Smooth muscle cell (in vitro differentiated cells): ENCODE data around the gene RBFOX1. TPM values are rescaled to one million over a fixed set of nuclear protein-coding genes. Genes with fewer than 3 reads are reported as not detected.
"Not testable (repeated sequence)": the region's sequence is repeated elsewhere in the genome, so short reads cannot be mapped to it uniquely, and the experiment has no call there.

ENCODE experiments used
- DNase-seq: peaks from one replicate; lab custom pipeline; 2025; ENCODE audit not compliant: unreplicated experiment; lab: John Stamatoyannopoulos, UW
- H2AFZ ChIP-seq: fragments of 200-600 bp; sonication (generic); 2 replicates; pipeline ENCODE4 v1.6.0; 2016; ENCODE audit warnings: antibody characterized with exemption, low read depth, mild to moderate bottlenecking
- H3F3A ChIP-seq: fragments of 200-600 bp; sonication (generic); 2 replicates; pipeline ENCODE4 v1.6.0; 2017; ENCODE audit warnings: antibody characterized with exemption, low read depth
- H3K27ac ChIP-seq: fragments of 200-600 bp; sonication (generic); 2 replicates; pipeline ENCODE4 v1.5.1; 2016; ENCODE audit warnings: low read depth, mild to moderate bottlenecking
- H3K27me3 ChIP-seq: fragments of 200-600 bp; sonication (generic); 2 replicates; pipeline ENCODE4 v1.6.1; 2016; ENCODE audit warnings: low read depth, mild to moderate bottlenecking
- H3K36me3 ChIP-seq: fragments of 200-600 bp; sonication (generic); 2 replicates; pipeline ENCODE4 v1.5.1; 2016; ENCODE audit warnings: low read depth
- H3K4me1 ChIP-seq: fragments of 200-600 bp; sonication (generic); 2 replicates; pipeline ENCODE4 v1.5.1; 2016; ENCODE audit warnings: low read depth
- H3K4me2 ChIP-seq: fragments of 200-600 bp; sonication (generic); 2 replicates; pipeline ENCODE4 v1.6.0; 2016; ENCODE audit warnings: mild to moderate bottlenecking
- H3K4me3 ChIP-seq: fragments of 200-600 bp; sonication (generic); 2 replicates; pipeline ENCODE4 v1.5.1; 2016; ENCODE audit warnings: mild to moderate bottlenecking
- H3K79me2 ChIP-seq: fragments of 200-600 bp; sonication (generic); 2 replicates; pipeline ENCODE4 v1.6.0; 2016; ENCODE audit warnings: low read depth, mild to moderate bottlenecking
- H3K9ac ChIP-seq: fragments of 200-600 bp; sonication (generic); 2 replicates; pipeline ENCODE4 v1.6.0; 2016; ENCODE audit warnings: low read depth
- H3K9me3 ChIP-seq: fragments of 200-600 bp; sonication (generic); replicated peaks from 2 replicates; pipeline ENCODE4 v1.5.1; 2016; ENCODE audit warnings: low read depth
- H4K20me1 ChIP-seq: fragments of 200-600 bp; sonication (generic); 2 replicates; pipeline ENCODE4 v1.6.0; 2016; ENCODE audit warnings: low read depth
- CTCF ChIP-seq: fragments of 200-600 bp; sonication (generic); IDR thresholded peaks from 2 replicates; pipeline ENCODE4 v1.5.1; 2017; ENCODE audit warnings: borderline replicate concordance, mild to moderate bottlenecking, antibody characterized with exemption; ENCODE audit not compliant: insufficient read depth, poor library complexity, severe bottlenecking
- WGBS: methylation state at CpG from one replicate; pipeline ENCODE4 v1.1.7; 2016; ENCODE audit warnings: low lambda C conversion rate; 5-methylcytosine and 5-hydroxymethylcytosine counted together
- polyA plus RNA-seq: library from polyadenylated mRNA; unstranded; fragments of >200 nt; fragmentation: Nextera tagmentation; extraction: Ambion mirVana; gene quantifications from 2 replicates; pipeline ENCODE4 v1.2.1, GENCODE V29; 2016
- total RNA-seq: library from RNA; depleted of rRNA; stranded (reverse); fragments of >200 nt; gene quantifications from 2 replicates; pipeline ENCODE4 v1.2.3, GENCODE V29; 2014

Gene RBFOX1
- total and polyA plus RNA-seq, 2 experiments from 2014 or later = not detected

GRCh38 chr16:7501868-7502267 lies 169.2 kb downstream of the RBFOX1 start:
- Histone ChIP-seq H3K4me1 (no peaks in the 10 kb centered on the region), H3F3A (no peaks in the 10 kb centered on the region), H2AFZ (no peak overlapping the region), H3K9ac (no peak overlapping the region), H3K4me2 (no peak overlapping the region), H3K4me3 (no peak overlapping the region), H3K27ac (no peak overlapping the region), H3K9me3 (no peaks in the 10 kb centered on the region), H3K79me2 (no peaks in the 10 kb centered on the region), H3K27me3 (no peaks in the 10 kb centered on the region), H3K36me3 (no peaks in the 10 kb centered on the region), H4K20me1 (no peaks in the 10 kb centered on the region)
- no peak for TF ChIP-seq CTCF
- 94% methylated on average over 5 of the region's 5 CpGs for WGBS
- no peak for DNase-seq

- not testable (repeated sequence) for H2AFZ ChIP-seq, H3K4me1 ChIP-seq, H3K27ac ChIP-seq, H4K20me1 ChIP-seq, H3K36me3 ChIP-seq, H3K9ac ChIP-seq, H3K4me2 ChIP-seq, H3K79me2 ChIP-seq, H3K9me3 ChIP-seq, H3K4me3 ChIP-seq, H3F3A ChIP-seq, H3K27me3 ChIP-seq, DNase-seq
- 79% methylated on average over 4 of the region's 4 CpGs for WGBS
Observed at GRCh38 chr16:7502591-7503157, 170.0 kb downstream of the RBFOX1 start.

- Histone ChIP-seq H3F3A (no peaks in the 10 kb centered on the region), H3K4me2 (no peak overlapping the region), H3K79me2 (no peaks in the 10 kb centered on the region), H3K9me3 (no peaks in the 10 kb centered on the region), H3K4me1 (no peaks in the 10 kb centered on the region), H3K4me3 (no peak overlapping the region), H3K36me3 (no peaks in the 10 kb centered on the region), H4K20me1 (no peaks in the 10 kb centered on the region), H2AFZ (no peak overlapping the region), H3K27ac (no peak overlapping the region), H3K27me3 (no peaks in the 10 kb centered on the region), H3K9ac (no peak overlapping the region)
- 87% methylated on average over 3 of the region's 3 CpGs for WGBS
- no peak for DNase-seq
- TF ChIP-seq CTCF = no peak
Observed at GRCh38 chr16:7503666-7504065, 171.0 kb downstream of the RBFOX1 start.

- no peaks in the 10 kb centered on the region for H3K79me2 ChIP-seq
- H2AFZ ChIP-seq = no peak overlapping the region
- no peak overlapping the region for H3K4me2 ChIP-seq
- H3K36me3 ChIP-seq = no peaks in the 10 kb centered on the region
- H3K4me3 ChIP-seq = no peak overlapping the region
- H3K27me3 ChIP-seq = no peaks in the 10 kb centered on the region
- H3K4me1 ChIP-seq = no peaks in the 10 kb centered on the region
- H3K9me3 ChIP-seq = no peaks in the 10 kb centered on the region
- 92% methylated on average over 8 of the region's 8 CpGs for WGBS
- no peak for DNase-seq
- H3K27ac ChIP-seq = no peak overlapping the region
- TF ChIP-seq CTCF = no peak
- H4K20me1 ChIP-seq = no peaks in the 10 kb centered on the region
- no peaks in the 10 kb centered on the region for H3F3A ChIP-seq
- H3K9ac ChIP-seq = no peak overlapping the region
Observed at GRCh38 chr16:7504844-7505243, 172.2 kb downstream of the RBFOX1 start.
